Stimulated activated CD8-positive, alpha-beta memory T cell treated with anti-CD3 and anti-CD28 coated beads, Interleukin-15, amount 100 ng/mL, for 1 hour (primary cell): ENCODE data around the gene PLEKHA1.
A peak's percentile ranks its signal among the peaks of the same experiment; 100 is the strongest.

ENCODE experiments used
- DNase-seq: peaks from one replicate; pipeline ENCODE4 v3.0.0-alpha.2; 2020; ENCODE audit warnings: low read depth

PLEKHA1 gene

DNA sequence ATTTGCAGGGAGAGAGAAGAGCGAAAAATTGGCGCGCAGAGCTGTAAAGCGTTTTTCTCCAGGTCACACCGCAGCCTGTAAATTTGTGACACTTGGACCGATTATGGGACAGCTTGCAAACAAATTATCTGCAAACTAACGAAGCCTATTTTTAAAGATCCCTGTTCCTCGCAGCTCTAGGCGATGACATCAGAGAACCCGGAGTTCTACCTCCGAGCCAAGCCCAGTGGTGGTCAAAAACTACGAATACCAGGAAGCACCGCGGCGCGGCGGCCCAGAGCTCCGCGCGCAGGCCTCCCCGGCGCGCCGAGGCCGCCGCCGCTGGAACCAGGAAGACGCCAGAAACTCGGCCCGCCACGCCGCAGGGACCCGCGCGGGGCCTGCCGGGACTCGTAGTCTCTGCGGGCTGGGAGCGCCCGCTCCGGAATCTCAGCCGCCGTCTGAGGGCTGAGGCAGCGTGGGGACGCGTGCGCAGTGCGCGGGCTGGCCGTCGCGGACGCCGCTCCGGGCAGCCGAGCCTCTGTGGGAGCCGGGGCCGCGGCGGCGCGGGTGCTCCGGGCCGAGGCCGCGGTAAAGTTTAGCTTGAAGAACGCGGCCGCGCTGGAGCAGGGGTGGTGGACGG, at the start of gene PLEKHA1:
Gene PLEKHA1 (plus strand): TSS at position 472 of the 622 bp plus-strand sequence. CDS start 18,493 bp downstream, outside the sequence.
- DNase-seq: peak; percentile 82

DNA sequence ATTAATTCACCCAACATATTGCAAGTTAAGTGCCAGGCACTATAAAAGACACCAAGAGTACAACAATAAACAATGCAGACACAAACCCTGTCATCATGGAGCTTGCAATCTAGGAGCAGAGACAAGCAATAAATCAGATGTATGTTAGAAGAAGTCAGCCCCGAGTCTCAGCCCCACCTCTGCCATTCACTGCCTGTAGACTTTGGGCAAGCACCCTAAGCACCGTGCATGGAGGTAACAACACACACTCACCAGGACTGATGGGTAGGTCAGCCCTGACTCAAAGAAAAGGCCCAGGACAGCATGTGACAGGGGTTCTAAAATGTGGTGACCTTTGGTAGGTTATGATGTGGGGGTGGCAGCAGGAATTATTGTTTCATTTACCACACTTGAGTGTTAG, 49.3 kb upstream of the PLEKHA1 start:
- DNase-seq: no peak

GRCh38 chr10:122326385-122326784, 48.1 kb upstream of the PLEKHA1 start:
- DNase-seq: no peak

- no peak for DNase-seq
Measured at GRCh38 chr10:122326806-122327205, 47.7 kb upstream of the PLEKHA1 start.

GRCh38 chr10:122327237-122328206, 47.0 kb upstream of the PLEKHA1 start:
- DNase-seq: no peak

GRCh38 chr10:122328676-122329075, 45.8 kb upstream of the PLEKHA1 start:
- no peak for DNase-seq

- DNase-seq: no peak
Measured at GRCh38 chr10:122329416-122329815, 45.1 kb upstream of the PLEKHA1 start.

- DNase-seq: no peak
Measured at GRCh38 chr10:122331100-122331499, 43.4 kb upstream of the PLEKHA1 start.

GRCh38 chr10:122331615-122332446, 42.7 kb upstream of the PLEKHA1 start:
- DNase-seq: no peak

- DNase-seq: no peak
Measured at GRCh38 chr10:122333037-122333436, 41.5 kb upstream of the PLEKHA1 start.

DNA sequence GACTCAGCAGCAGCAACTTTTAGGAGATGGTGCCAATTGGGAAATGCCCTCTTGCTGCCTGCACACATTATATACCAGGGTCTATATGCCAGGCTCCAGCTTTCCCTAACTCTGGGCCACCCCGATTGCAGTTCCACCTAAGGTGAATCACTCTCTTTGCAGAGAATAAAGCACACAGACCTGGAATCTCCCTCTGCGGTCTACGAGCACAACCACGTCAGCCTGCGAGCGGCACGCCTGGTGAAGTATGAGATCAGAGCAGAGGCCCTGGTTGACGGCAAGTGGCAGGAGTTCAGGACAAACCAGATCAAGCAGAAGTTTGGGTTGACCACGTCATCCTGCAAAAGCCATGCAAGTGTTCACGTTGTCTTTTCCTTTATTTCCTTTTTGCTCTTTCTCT, 38.2 kb upstream of the PLEKHA1 start:
- no peak for DNase-seq

- DNase-seq: no peak
Measured at GRCh38 chr10:122336961-122337360, 37.5 kb upstream of the PLEKHA1 start.

DNA sequence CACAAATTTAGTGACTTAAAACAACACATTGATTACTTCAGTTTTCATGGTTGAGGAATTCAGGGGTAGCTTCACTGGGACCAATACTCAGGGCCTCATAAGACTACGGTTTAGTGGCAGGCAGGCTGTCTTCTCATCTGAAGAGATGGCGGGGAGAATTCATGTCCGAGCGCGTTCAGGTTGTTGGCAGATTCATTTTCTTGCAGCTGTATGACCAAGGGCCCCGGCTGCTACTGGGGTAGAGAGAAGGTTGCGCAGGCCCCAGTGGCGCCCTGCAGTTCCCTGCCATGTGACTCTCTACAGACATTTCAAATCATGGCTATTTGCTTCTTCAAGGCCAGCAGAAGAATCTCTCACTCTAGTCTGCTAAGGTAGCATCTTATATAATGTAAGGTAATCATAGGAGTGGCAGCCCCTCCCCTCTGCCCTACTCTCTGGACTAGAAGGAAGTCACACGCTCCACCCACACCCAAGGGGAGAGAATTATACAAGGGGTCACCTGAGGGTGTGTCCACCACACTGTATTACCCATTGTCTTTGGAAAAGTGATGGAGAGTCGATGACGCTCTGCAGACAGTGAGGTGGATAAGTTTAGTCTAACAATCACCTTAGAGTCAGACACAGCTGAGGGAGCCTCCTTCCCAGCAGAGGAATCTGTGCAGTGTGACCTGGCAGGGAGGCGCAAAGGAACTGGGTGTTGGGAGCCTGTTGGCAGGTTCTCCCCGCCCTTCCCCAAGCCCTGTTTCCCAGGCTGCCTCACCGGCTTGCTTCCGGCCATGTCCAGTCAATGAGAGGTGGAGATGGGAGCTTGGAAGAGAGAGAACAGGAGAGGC, 35.7 kb upstream of the PLEKHA1 start:
- no peak for DNase-seq

- DNase-seq: no peak
Measured at GRCh38 chr10:122341141-122341810, 33.2 kb upstream of the PLEKHA1 start.

DNA sequence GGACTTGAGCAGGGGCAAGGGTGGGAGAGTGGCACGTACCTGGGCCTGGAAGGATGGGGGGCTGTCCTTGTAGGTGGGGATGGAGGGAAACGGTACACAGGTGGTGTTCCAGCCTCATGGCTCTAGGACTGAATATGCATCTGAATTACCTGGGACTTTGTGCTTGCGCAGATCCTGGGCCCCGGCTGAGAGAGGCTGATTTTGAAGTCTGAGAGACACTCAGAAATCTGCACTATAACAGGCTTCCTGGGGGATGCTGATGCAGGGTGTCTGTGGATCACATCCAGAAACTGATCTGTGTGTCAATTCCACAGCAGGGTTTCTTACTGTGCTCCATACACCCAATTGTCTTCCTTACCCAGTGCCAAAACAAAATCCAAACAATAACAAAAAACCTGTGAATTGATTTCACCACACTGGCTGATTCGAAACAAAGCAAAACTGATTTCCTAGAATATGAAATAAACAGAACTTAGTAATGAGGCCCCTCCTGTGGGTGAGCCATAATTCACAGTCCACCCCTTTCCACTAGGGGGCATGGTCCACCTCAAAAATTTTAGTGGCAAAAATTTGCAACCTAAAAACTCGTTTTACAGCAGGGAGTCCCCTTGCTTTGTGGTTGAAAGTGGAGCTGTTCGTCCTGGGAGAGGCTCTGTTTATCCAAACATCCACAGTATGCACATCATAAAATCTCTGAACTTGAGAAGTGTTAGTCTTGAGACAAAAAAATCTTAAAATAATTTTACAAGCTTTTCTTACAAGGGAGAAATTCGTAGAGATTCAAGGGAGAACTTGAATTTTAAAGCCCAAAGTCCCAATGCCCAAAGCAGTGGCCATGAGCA, 32.0 kb upstream of the PLEKHA1 start:
- peak; percentile 51 for DNase-seq

- no peak for DNase-seq
Measured at GRCh38 chr10:122343135-122343800, 31.2 kb upstream of the PLEKHA1 start.

DNA sequence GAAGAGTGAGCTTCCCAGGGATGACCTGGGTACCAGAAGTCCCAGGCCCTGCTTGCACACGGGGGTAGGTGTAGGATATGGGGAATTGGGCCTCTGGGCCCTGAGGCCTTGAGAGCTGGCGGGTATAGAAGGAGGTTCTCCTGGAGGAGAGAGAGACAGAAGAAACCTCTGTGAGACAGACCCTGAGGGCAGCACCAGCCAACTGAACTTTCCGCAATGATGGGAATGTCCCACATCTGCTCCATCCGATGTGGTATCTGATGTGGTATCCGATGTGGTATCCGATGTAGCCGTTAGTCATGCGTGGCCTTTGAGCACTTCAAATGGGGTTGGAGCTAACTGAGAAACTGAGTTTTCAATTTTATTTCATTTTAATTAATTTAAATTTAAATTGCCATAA, 30.6 kb upstream of the PLEKHA1 start:
- no peak for DNase-seq

GRCh38 chr10:122344741-122345258, 29.7 kb upstream of the PLEKHA1 start:
- DNase-seq: no peak

GRCh38 chr10:122346326-122346950, 28.1 kb upstream of the PLEKHA1 start:
- DNase-seq: no peak
